Coronary artery (tissue), 2 donors: ENCODE results near the gene DDX28.

Source experiments
- DNase-seq: peaks from one replicate; pipeline ENCODE4 v3.0.0-alpha.2; 2017; ENCODE audit warnings: low spot score
- H3K27ac ChIP-seq, 2 donors: fragments of 200-600 bp; sonication (generic); one replicate each; pipeline ENCODE4 v1.5.1; 2016 to 2019
- H3K4me3 ChIP-seq: fragments of 200-600 bp; sonication (generic); 2 replicates; pipeline ENCODE4 v1.5.1; 2016; ENCODE audit warnings: mild to moderate bottlenecking, moderate library complexity
- TF ChIP-seq, protein P1 (sequence below): fragments of 200-600 bp; sonication (generic); IDR thresholded peaks from one replicate; pipeline ENCODE4 v1.5.1; 2019; ENCODE audit warnings: antibody characterized with exemption

The DDX28 gene, protein sequence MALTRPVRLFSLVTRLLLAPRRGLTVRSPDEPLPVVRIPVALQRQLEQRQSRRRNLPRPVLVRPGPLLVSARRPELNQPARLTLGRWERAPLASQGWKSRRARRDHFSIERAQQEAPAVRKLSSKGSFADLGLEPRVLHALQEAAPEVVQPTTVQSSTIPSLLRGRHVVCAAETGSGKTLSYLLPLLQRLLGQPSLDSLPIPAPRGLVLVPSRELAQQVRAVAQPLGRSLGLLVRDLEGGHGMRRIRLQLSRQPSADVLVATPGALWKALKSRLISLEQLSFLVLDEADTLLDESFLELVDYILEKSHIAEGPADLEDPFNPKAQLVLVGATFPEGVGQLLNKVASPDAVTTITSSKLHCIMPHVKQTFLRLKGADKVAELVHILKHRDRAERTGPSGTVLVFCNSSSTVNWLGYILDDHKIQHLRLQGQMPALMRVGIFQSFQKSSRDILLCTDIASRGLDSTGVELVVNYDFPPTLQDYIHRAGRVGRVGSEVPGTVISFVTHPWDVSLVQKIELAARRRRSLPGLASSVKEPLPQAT

DNA sequence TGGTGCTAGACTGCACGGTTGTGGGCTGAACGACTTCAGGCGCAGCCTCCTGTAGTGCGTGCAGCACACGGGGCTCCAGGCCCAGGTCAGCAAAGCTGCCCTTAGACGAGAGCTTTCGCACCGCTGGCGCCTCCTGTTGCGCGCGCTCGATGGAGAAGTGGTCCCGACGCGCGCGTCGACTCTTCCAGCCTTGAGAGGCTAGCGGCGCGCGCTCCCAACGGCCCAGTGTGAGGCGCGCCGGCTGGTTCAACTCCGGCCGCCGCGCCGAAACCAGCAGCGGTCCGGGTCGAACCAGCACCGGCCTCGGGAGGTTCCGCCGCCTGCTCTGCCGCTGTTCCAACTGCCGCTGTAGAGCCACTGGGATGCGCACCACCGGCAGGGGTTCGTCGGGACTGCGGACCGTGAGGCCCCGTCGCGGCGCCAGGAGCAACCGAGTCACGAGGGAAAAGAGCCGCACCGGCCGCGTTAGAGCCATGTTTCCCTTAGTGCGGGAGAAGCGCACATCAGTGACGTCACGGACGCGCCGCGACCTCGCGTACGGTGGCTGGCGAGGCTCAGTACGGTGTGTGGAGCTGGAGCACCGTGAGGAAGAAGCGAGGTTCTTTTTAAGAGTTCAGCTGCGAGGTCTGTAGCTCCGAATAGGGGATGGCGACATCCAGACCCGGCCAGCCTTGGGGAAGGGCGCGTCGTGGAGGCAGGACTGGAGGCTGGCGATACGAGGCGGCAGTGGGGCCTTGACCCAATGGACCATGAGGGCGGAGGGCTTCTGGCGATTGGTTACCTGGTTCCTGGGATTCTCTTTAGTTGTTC, at the start of gene DDX28, which contains the start of gene DUS2:
Gene DDX28 (minus strand): TSS at position 505 of the 810 bp plus-strand sequence. CDS start 30 bp downstream, at position 475.
Gene DUS2 (plus strand): TSS at position 557 of the 810 bp plus-strand sequence. CDS start 14,740 bp downstream, outside the sequence.
- Histone ChIP-seq H3K4me3 (peak within 1 kb of the TSS; percentile 99), H3K27ac (peak within 1 kb of the TSS; percentile 68 to 92)
- DNase-seq, result peak; percentile 92
- TF ChIP-seq, protein P1, sequence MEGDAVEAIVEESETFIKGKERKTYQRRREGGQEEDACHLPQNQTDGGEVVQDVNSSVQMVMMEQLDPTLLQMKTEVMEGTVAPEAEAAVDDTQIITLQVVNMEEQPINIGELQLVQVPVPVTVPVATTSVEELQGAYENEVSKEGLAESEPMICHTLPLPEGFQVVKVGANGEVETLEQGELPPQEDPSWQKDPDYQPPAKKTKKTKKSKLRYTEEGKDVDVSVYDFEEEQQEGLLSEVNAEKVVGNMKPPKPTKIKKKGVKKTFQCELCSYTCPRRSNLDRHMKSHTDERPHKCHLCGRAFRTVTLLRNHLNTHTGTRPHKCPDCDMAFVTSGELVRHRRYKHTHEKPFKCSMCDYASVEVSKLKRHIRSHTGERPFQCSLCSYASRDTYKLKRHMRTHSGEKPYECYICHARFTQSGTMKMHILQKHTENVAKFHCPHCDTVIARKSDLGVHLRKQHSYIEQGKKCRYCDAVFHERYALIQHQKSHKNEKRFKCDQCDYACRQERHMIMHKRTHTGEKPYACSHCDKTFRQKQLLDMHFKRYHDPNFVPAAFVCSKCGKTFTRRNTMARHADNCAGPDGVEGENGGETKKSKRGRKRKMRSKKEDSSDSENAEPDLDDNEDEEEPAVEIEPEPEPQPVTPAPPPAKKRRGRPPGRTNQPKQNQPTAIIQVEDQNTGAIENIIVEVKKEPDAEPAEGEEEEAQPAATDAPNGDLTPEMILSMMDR, result no peak

DNA sequence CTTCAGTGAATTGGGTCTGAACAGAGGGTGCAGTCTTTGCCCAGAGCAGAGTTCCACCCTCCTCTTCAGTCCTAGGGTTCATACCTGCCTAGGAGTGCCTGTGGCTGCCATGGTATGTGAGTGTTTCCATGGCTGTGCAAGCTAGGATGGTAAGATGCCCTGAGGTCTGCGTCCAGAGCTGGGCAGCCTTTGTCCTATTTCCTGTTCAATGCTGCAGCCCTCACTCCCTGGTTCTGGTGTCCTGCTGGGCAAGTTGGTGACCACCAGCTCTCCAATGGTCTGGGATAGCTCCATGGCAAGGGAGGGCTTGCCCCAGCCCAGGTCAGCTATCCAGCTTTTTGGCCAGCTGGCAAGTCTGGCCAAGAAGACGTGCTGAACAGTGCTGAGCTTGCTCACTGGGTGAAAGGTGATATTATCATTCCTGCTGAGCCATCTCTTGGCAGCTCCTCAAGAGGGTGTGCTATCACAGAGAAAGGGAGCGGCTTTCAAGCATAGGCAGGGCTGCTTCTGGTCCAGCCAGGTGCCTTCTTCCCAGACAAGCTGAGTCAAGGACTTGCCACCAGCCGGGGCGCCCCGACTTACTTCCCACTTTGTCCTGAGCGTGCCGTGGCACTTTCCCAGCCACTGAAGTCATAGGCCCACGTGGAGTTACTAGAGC, 49.1 kb upstream of the DDX28 start:
- DNase-seq, result no peak
- H3K4me3 ChIP-seq, result no peak overlapping the region
- H3K27ac ChIP-seq, result peak overlapping the region in 1 of 2 donors; percentile 20
- TF ChIP-seq, protein P1, result no peak

DNA sequence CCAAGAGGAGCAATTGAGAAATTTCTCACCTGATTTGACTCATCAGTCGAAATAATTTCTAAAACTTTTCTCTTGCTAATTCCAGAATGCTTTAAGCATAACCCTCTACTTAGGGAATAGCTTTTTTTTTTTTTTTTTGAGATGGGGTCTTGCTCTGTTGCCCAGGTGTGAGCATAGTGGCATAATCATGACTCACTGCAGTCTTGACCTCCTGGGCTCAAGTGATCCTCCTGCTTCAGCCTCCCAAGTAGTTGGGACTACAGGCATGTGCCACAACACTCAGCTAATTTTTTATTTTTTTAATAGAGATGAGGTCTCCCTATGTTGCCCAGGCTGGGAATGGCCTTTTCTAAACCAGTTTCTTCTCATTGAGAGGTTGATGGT, 48.5 kb upstream of the DDX28 start:
- H3K27ac ChIP-seq, result no peak overlapping the region
- TF ChIP-seq, protein P1, result no peak
- no peak overlapping the region for H3K4me3 ChIP-seq
- DNase-seq, result no peak

DNA sequence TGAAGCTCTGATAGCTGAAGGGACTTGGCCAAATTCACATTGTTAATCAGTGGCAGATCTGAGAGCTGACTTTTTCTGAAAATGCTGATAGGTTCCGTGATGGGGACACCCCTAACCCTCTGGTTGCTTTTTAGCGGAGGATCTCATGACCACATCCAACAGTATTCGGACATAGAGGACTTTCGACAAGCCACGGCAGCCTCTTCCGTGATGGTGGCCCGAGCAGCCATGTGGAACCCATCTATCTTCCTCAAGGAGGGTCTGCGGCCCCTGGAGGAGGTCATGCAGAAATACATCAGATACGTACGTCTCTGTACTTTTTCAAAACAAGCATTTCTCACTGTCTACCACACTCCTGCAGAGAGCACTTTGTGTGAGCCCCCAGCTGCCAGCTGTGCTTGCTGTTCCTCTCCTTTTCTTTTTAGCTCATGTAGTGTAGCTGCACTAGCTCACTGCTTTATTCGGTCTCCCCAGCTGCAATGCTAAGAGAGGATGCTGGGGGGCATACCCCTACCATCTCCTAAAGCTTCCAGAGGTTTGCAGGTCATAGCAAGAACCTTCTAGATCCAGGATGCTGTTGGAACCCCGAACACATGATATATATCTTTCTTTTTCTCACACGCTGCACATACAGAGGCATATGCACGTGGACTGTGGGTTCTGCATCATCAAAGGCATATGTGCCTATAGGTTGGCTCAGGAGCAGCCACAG, 47.9 kb upstream of the DDX28 start:
- TF ChIP-seq, protein P1, result no peak
- Histone ChIP-seq H3K4me3 (no peak overlapping the region), H3K27ac (no peak overlapping the region)
- DNase-seq, result no peak

DNA sequence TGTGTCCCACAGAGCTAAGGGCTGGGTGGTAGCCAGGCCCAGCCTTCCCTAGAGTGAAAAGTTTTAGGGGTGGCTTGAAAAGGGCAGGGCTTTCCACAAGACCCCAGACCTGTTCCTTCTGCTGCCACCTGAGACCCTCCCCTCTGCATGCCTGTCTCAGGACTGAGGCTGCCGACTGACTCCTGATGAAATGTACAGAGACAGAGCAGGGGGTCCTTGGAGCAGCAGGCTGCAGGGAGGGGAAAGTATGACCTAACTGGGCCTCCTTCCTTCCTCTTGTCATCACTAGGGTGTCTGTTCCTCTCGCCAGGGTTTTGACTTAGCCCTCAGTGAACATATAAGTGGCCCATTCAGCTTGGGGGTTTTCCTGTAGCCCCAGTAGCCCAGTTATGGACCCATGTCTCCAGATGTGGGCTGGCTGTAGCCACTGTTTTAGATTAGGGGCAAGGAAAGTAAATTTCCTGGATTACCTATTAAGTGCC, 47.3 kb upstream of the DDX28 start:
- no peak overlapping the region for H3K27ac ChIP-seq
- TF ChIP-seq, protein P1, result no peak
- no peak for DNase-seq
- no peak overlapping the region for H3K4me3 ChIP-seq
